ENCODE measurements around the gene MESP1.

MESP1 gene

GRCh38 chr15:89745131-89745530 lies 5.9 kb downstream of the MESP1 start:
- peaks cover 20% of the 10 kb centered on the region; the same call in 1 of the 2 replicates for H3K4me1 ChIP-seq (ENCODE audit: control insufficient read depth, insufficient read depth, low read length)
- no peak overlapping the region for H3K27ac ChIP-seq (ENCODE audit: low read depth, low read length)
- H3K36me3 ChIP-seq (ENCODE audit: control insufficient read depth, insufficient read depth, low read length): no peaks in the 10 kb centered on the region
- H3K9ac ChIP-seq (ENCODE audit: low read depth, low read length): no peak overlapping the region
- no peaks in the 10 kb centered on the region for H3K9me3 ChIP-seq (ENCODE audit: control insufficient read depth, insufficient read depth, low read length)
- peaks cover 71% of the 10 kb centered on the region for H3K27me3 ChIP-seq (ENCODE audit: control insufficient read depth, insufficient read depth, low read length)
- H3K4me3 ChIP-seq (ENCODE audit: low read depth, low read length): no peak overlapping the region

- Histone ChIP-seq H3K9ac (ENCODE audit: low read depth, low read length) (no peak overlapping the region), H3K27ac (ENCODE audit: low read depth, low read length) (no peak overlapping the region), H3K4me3 (ENCODE audit: low read depth, low read length) (no peak overlapping the region), H3K4me1 (ENCODE audit: control insufficient read depth, insufficient read depth, low read length) (peaks cover 11% of the 10 kb centered on the region; the same call in 1 of the 2 replicates), H3K9me3 (ENCODE audit: control insufficient read depth, insufficient read depth, low read length) (no peaks in the 10 kb centered on the region), H3K36me3 (ENCODE audit: control insufficient read depth, insufficient read depth, low read length) (no peaks in the 10 kb centered on the region), H3K27me3 (ENCODE audit: control insufficient read depth, insufficient read depth, low read length) (peaks cover 56% of the 10 kb centered on the region)
Observed at GRCh38 chr15:89743594-89743993, 7.5 kb downstream of the MESP1 start.

- no peaks in the 10 kb centered on the region for H3K9me3 ChIP-seq (ENCODE audit: control insufficient read depth, insufficient read depth, low read length)
- peaks cover 5% of the 10 kb centered on the region; the same call in 1 of the 2 replicates for H3K4me1 ChIP-seq (ENCODE audit: control insufficient read depth, insufficient read depth, low read length)
- H3K27ac ChIP-seq (ENCODE audit: low read depth, low read length): no peak overlapping the region
- no peaks in the 10 kb centered on the region for H3K36me3 ChIP-seq (ENCODE audit: control insufficient read depth, insufficient read depth, low read length)
- H3K9ac ChIP-seq (ENCODE audit: low read depth, low read length): no peak overlapping the region
- peaks cover 50% of the 10 kb centered on the region for H3K27me3 ChIP-seq (ENCODE audit: control insufficient read depth, insufficient read depth, low read length)
- H3K4me3 ChIP-seq (ENCODE audit: low read depth, low read length): no peak overlapping the region
Observed at GRCh38 chr15:89743011-89743410, 8.0 kb downstream of the MESP1 start.

- H3K9me3 ChIP-seq (ENCODE audit: control insufficient read depth, insufficient read depth, low read length): no peaks in the 10 kb centered on the region
- H3K27me3 ChIP-seq (ENCODE audit: control insufficient read depth, insufficient read depth, low read length): peaks cover 21% of the 10 kb centered on the region
- no peak overlapping the region for H3K27ac ChIP-seq (ENCODE audit: low read depth, low read length)
- no peak overlapping the region for H3K9ac ChIP-seq (ENCODE audit: low read depth, low read length)
- H3K36me3 ChIP-seq (ENCODE audit: control insufficient read depth, insufficient read depth, low read length): no peaks in the 10 kb centered on the region
- no peak overlapping the region for H3K4me3 ChIP-seq (ENCODE audit: low read depth, low read length)
- no peaks in the 10 kb centered on the region for H3K4me1 ChIP-seq (ENCODE audit: control insufficient read depth, insufficient read depth, low read length)
Observed at GRCh38 chr15:89740137-89740536, 10.9 kb downstream of the MESP1 start.

GRCh38 chr15:89735773-89736172 lies 15.3 kb downstream of the MESP1 start:
- H3K4me1 ChIP-seq (ENCODE audit: control insufficient read depth, insufficient read depth, low read length): no peaks in the 10 kb centered on the region
- no peaks in the 10 kb centered on the region for H3K36me3 ChIP-seq (ENCODE audit: control insufficient read depth, insufficient read depth, low read length)
- no peaks in the 10 kb centered on the region; the same call in 1 of the 2 replicates for H3K27me3 ChIP-seq (ENCODE audit: control insufficient read depth, insufficient read depth, low read length)
- H3K9me3 ChIP-seq (ENCODE audit: control insufficient read depth, insufficient read depth, low read length): no peaks in the 10 kb centered on the region
- no peak overlapping the region for H3K9ac ChIP-seq (ENCODE audit: low read depth, low read length)
- no peak overlapping the region for H3K4me3 ChIP-seq (ENCODE audit: low read depth, low read length)
- H3K27ac ChIP-seq (ENCODE audit: low read depth, low read length): no peak overlapping the region

GRCh38 chr15:89732451-89733172 lies 18.4 kb downstream of the MESP1 start:
- no peak overlapping the region for H3K27ac ChIP-seq (ENCODE audit: low read depth, low read length)
- no peaks in the 10 kb centered on the region; the same call in 1 of the 2 replicates for H3K27me3 ChIP-seq (ENCODE audit: control insufficient read depth, insufficient read depth, low read length)
- no peaks in the 10 kb centered on the region for H3K36me3 ChIP-seq (ENCODE audit: control insufficient read depth, insufficient read depth, low read length)
- H3K9me3 ChIP-seq (ENCODE audit: control insufficient read depth, insufficient read depth, low read length): no peaks in the 10 kb centered on the region
- H3K4me3 ChIP-seq (ENCODE audit: low read depth, low read length): no peak overlapping the region
- H3K4me1 ChIP-seq (ENCODE audit: control insufficient read depth, insufficient read depth, low read length): no peaks in the 10 kb centered on the region
- H3K9ac ChIP-seq (ENCODE audit: low read depth, low read length): no peak overlapping the region

GRCh38 chr15:89731275-89731674 lies 19.8 kb downstream of the MESP1 start:
- Histone ChIP-seq H3K27me3 (ENCODE audit: control insufficient read depth, insufficient read depth, low read length) (no peaks in the 10 kb centered on the region; the same call in 1 of the 2 replicates), H3K36me3 (ENCODE audit: control insufficient read depth, insufficient read depth, low read length) (no peaks in the 10 kb centered on the region), H3K27ac (ENCODE audit: low read depth, low read length) (no peak overlapping the region), H3K4me1 (ENCODE audit: control insufficient read depth, insufficient read depth, low read length) (no peaks in the 10 kb centered on the region), H3K4me3 (ENCODE audit: low read depth, low read length) (no peak overlapping the region), H3K9me3 (ENCODE audit: control insufficient read depth, insufficient read depth, low read length) (no peaks in the 10 kb centered on the region), H3K9ac (ENCODE audit: low read depth, low read length) (no peak overlapping the region)

GRCh38 chr15:89728254-89728653 lies 22.8 kb downstream of the MESP1 start:
- H3K9me3 ChIP-seq (ENCODE audit: control insufficient read depth, insufficient read depth, low read length): peaks cover 5% of the 10 kb centered on the region; the same call in 1 of the 2 replicates
- H3K9ac ChIP-seq (ENCODE audit: low read depth, low read length): no peak overlapping the region
- no peak overlapping the region for H3K4me3 ChIP-seq (ENCODE audit: low read depth, low read length)
- H3K27me3 ChIP-seq (ENCODE audit: control insufficient read depth, insufficient read depth, low read length): no peaks in the 10 kb centered on the region
- no peaks in the 10 kb centered on the region for H3K36me3 ChIP-seq (ENCODE audit: control insufficient read depth, insufficient read depth, low read length)
- no peaks in the 10 kb centered on the region for H3K4me1 ChIP-seq (ENCODE audit: control insufficient read depth, insufficient read depth, low read length)
- H3K27ac ChIP-seq (ENCODE audit: low read depth, low read length): no peak overlapping the region

GRCh38 chr15:89725064-89725463 lies 26.0 kb downstream of the MESP1 start:
- no peaks in the 10 kb centered on the region for H3K36me3 ChIP-seq (ENCODE audit: control insufficient read depth, insufficient read depth, low read length)
- no peak overlapping the region for H3K4me3 ChIP-seq (ENCODE audit: low read depth, low read length)
- H3K27me3 ChIP-seq (ENCODE audit: control insufficient read depth, insufficient read depth, low read length): no peaks in the 10 kb centered on the region
- H3K4me1 ChIP-seq (ENCODE audit: control insufficient read depth, insufficient read depth, low read length): no peaks in the 10 kb centered on the region
- H3K9me3 ChIP-seq (ENCODE audit: control insufficient read depth, insufficient read depth, low read length): peaks cover 5% of the 10 kb centered on the region; the same call in 1 of the 2 replicates
- no peak overlapping the region for H3K9ac ChIP-seq (ENCODE audit: low read depth, low read length)
- no peak overlapping the region for H3K27ac ChIP-seq (ENCODE audit: low read depth, low read length)

GRCh38 chr15:89724621-89725020 lies 26.4 kb downstream of the MESP1 start:
- Histone ChIP-seq H3K9me3 (ENCODE audit: control insufficient read depth, insufficient read depth, low read length) (peaks cover 5% of the 10 kb centered on the region; the same call in 1 of the 2 replicates), H3K27ac (ENCODE audit: low read depth, low read length) (no peak overlapping the region), H3K9ac (ENCODE audit: low read depth, low read length) (no peak overlapping the region), H3K27me3 (ENCODE audit: control insufficient read depth, insufficient read depth, low read length) (no peaks in the 10 kb centered on the region), H3K4me3 (ENCODE audit: low read depth, low read length) (no peak overlapping the region), H3K4me1 (ENCODE audit: control insufficient read depth, insufficient read depth, low read length) (no peaks in the 10 kb centered on the region), H3K36me3 (ENCODE audit: control insufficient read depth, insufficient read depth, low read length) (no peaks in the 10 kb centered on the region)

- Histone ChIP-seq H3K9ac (ENCODE audit: low read depth, low read length) (no peak overlapping the region), H3K4me1 (ENCODE audit: control insufficient read depth, insufficient read depth, low read length) (no peaks in the 10 kb centered on the region), H3K36me3 (ENCODE audit: control insufficient read depth, insufficient read depth, low read length) (no peaks in the 10 kb centered on the region), H3K27ac (ENCODE audit: low read depth, low read length) (no peak overlapping the region), H3K9me3 (ENCODE audit: control insufficient read depth, insufficient read depth, low read length) (peaks cover 5% of the 10 kb centered on the region; the same call in 1 of the 2 replicates), H3K27me3 (ENCODE audit: control insufficient read depth, insufficient read depth, low read length) (no peaks in the 10 kb centered on the region), H3K4me3 (ENCODE audit: low read depth, low read length) (no peak overlapping the region)
Observed at GRCh38 chr15:89723031-89723430, 28.0 kb downstream of the MESP1 start.
